Measurements from ENCODE around the gene MLXIP.
"Not testable (repeated sequence)": the region's sequence is repeated elsewhere in the genome, so short reads cannot be mapped to it uniquely, and the experiment has no call there.

GRCh38 chr12:122121341-122121740 lies 42.8 kb downstream of the MLXIP start:
- not testable (repeated sequence) for TF ChIP-seq SMC3 (IDR thresholded peaks at IDR 0.05; ENCODE audit: low read depth, low read length); CTCF (conservative IDR thresholded peaks at IDR 0.05; ENCODE audit: low read depth, low read length); POLR2A (IDR thresholded peaks at IDR 0.05; ENCODE audit: low read depth, low read length); BHLHE40 (IDR thresholded peaks at IDR 0.05; ENCODE audit: low read depth, low read length); MAFK (IDR thresholded peaks at IDR 0.05; ENCODE audit: low read depth, low read length); RCOR1 (IDR thresholded peaks at IDR 0.05; ENCODE audit: insufficient replicate concordance, low read length); ELK1 (IDR thresholded peaks at IDR 0.05; ENCODE audit: borderline replicate concordance, low read depth, low read length)

Data from IMR-90 (cell line).